GM19468 (cell line): ENCODE results near the gene ESR1.
A peak's percentile ranks its signal among the peaks of the same experiment; 100 is the strongest.
"Not testable (repeated sequence)": the region's sequence is repeated elsewhere in the genome, so short reads cannot be mapped to it uniquely, and the experiment has no call there.

Experiments used
- ATAC-seq: cut with Tn5 transposase; IDR thresholded peaks from one replicate; pipeline ENCODE4 v1.9.1; 2021; ENCODE audit warnings: mild to moderate bottlenecking, moderate library complexity, moderate number of reproducible peaks; ENCODE audit not compliant: unreplicated experiment; ENCODE audit errors: extremely low read depth

ESR1 gene

GRCh38 chr6:152117156-152118133 is 310.0 kb downstream of the ESR1 start:
- ATAC-seq, result peak; percentile 72

DNA sequence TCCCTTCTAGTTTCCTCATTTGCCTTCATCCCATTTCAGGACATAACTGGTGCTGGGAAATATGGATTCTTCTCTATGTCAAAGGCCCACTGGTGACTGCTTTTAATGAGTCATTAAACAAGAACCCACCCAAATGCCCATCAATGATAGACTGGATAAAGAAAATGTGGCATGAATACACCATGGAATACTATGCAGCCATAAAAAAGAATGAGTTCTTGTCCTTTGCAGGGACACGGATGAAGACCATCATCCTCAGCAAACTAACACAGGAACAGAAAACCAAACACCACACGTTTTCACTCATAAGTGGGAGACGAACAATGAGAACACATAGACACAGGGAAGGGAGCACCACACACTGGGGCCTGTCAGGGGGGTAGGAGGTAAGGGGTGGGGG is 310.7 kb downstream of the ESR1 start:
- no peak for ATAC-seq

GRCh38 chr6:152118678-152119077 is 311.2 kb downstream of the ESR1 start:
- no peak for ATAC-seq

DNA sequence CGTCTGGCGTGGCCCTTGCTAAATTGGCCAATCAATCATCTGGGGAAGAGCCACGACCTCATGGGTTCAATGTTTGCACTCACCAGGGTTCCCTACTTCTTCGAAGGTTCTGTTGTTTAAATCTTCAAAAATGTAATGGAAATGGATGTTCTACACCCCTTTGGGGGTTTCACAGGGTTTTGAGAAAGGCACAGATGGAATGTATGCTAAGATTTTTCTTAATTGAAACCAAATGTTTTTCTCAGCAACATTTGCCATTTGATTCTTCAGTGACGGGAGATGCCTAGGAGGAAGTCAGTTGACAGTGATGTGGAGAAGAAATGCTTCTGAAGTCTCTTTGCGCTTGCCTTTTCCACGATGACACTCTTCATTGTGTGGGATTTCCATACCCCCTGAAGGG is 312.3 kb downstream of the ESR1 start:
- no peak for ATAC-seq

DNA sequence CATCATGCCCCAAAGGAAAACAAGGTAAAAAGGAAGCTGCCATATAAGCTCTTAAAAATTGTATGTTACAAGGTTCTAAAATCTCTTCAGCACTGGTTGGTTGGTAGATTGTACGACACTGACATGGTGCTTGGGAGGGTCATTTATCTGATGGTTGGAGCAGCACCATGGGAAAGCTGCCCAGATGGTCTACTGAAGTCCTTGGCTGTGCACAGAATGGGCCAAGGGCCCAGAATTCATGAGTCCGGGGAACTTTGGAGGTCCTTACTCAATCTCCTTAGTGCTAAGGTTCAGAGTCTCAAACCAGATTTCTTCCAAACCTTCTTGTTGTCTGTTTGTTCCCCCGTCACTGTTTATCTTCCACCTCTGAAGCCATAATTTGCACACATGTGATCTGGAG is 314.4 kb downstream of the ESR1 start:
- ATAC-seq, result no peak

- ATAC-seq, result no peak
Measured at GRCh38 chr6:152122434-152122833, 315.0 kb downstream of the ESR1 start.

DNA sequence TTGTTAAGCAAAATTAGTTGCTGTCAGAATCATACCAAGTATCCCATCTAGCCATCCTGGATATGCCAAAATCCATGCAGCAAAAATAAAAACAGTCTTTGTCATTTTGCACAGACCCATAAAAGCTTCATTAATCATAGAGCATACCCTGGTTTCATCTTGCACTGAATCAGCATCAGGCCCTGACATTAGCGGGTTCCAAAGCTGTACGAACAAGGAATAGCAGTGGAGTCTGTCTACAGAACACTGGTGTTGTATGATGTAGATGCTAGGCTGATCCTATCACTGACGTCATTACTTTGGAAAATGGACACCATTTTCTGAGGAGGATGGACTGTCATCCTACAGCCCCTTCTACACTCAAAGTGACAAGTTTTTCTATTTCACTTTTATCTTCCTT is 315.6 kb downstream of the ESR1 start:
- no peak for ATAC-seq

- peak; percentile 71 for ATAC-seq
Measured at GRCh38 chr6:152124429-152125074, 317.1 kb downstream of the ESR1 start.

GRCh38 chr6:152127432-152128165 is 320.1 kb downstream of the ESR1 start:
- ATAC-seq, result no peak

DNA sequence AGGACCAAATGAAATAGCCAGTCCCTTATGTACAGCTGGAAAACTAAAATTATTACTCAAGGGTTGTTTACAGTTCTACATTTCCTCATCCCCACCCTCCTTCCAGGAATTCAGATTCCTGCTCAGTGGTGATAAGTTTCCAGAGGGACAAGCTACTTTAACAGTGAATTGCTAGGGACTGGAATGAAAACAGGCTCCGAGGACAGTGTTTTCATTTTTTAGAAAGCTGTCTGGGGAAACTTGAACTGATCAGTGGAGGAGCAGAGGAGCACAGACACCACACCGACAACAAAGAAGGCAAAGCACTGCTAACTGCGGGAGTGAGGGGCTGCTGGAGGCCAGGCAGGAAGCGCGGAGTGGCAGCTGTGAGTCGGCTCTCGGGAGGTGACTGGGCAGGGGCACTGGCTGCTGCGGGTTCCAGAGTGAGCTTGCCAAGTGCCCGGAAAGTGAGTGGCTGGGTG is 322.2 kb downstream of the ESR1 start:
- no peak for ATAC-seq

GRCh38 chr6:152130441-152130840 is 323.0 kb downstream of the ESR1 start:
- ATAC-seq, result no peak

GRCh38 chr6:152135755-152136448 is 328.4 kb downstream of the ESR1 start:
- no peak for ATAC-seq

DNA sequence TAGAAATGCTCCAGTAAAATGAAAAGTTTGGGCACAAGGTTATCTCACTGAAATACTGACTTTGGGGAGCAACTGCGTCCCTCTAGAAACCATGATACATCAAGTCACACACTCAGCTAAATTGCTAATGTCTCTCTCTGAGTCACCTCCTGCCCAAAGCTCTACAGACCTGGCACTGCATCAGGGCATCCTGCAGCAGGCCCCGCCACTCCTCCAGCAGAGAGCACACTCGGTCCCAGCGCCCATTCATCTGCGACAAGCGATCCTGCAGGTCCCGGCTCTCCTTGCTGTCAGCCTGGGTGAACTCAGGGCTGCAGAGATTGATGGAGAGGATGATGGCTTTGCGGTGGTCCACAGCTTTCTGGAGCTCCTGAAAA is 329.0 kb downstream of the ESR1 start:
- ATAC-seq, result no peak

DNA sequence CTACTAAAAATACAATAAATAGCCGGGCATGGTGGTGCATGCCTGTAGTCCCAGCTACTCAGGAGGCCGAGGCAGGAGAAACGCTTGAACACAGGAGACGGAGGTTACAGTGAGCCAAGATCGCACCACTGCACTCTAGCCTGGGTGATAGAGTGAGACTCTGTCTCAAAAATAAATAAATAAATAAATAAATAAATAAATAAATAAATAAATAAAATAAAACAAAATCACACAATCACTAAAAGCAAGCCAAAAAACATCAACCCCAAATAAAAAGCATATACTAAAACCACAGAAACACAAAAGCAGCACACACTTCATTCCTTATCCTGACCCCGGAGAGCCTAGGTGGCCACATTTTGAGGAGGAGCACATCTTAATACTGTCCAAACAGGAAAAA is 330.9 kb downstream of the ESR1 start:
- not testable (repeated sequence) for ATAC-seq

GRCh38 chr6:152142105-152142504 is 334.6 kb downstream of the ESR1 start:
- no peak for ATAC-seq

DNA sequence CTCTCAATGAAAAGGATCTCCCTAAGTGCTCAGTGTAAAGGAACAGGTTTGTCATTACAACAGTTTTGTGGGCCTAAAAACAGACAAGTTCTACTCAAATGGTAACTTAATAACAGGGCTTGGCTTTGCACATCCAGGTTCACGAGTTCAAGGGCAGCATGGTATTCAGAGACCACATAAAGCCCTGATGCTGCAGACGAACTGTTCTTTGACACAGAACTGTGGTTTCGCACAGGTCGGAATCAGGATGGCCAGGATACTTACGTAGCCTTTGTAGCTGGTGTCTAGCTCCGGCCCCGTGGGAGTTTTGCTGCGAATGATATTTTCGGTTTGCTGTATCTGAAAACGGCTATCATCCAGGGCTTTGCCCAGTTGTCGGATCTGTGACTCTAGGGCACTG is 335.9 kb downstream of the ESR1 start:
- no peak for ATAC-seq

DNA sequence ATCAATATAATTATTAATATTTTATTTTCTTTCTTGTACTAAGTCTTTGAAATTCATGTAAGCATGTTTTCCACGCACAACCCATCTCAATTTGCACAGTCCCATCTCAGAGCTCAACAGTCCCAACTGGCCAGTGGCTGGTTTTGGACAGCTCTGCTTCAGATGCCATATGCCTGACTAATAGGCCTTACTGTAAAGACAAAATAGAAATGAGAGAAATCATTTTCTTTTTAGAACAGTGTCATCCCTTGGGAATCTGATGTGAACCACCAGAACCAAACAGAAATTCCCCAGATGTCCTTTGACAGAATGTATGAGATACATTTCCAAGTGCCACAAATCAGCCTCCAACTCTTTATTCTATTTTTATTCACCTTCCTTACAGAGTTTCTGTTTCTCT is 338.9 kb downstream of the ESR1 start:
- no peak for ATAC-seq

DNA sequence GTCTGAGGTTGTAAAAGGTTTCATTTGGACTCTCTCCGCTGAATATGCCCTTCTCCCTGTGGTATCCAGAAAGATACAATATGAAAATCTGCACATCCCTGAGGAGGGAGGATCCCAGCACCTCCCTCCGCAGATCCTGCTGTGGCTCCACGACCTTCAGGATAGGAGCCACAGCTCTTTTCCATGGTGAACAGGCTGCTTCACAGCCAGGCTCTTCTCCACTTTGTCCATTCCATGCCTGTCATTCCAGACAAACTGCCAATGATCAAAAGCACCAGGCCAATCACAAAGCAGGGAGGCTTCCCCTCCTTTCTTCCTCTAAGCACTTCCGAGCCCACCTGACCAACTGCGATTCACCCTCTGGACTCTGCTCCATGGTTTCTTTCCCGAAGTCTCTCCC is 339.8 kb downstream of the ESR1 start:
- no peak for ATAC-seq

DNA sequence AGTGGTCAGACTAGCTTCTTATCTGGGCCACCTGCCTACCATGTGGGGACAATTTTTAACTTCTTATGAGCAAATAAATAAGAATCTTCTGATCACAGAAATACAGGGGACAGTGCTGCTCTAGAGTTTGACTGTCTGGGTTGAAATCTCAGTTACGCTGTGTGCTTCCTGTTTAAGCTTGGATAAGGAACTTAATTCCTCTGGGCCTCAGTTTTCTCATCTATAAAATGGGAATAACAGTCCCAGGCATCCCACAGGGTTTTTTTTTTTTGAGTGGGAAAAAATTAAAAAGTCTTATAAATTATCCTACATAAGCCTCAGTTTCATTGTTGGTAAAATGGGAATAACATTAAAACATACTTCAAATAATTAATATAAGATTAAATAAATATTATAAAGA is 340.9 kb downstream of the ESR1 start:
- no peak for ATAC-seq

- ATAC-seq, result no peak
Measured at GRCh38 chr6:152150196-152150595, 342.7 kb downstream of the ESR1 start.
